HG03139 (cell line): ENCODE results near the gene PALMD.

ENCODE experiments used
- ATAC-seq: cut with Tn5 transposase; IDR thresholded peaks from one replicate; pipeline ENCODE4 v1.9.1; 2021; ENCODE audit not compliant: unreplicated experiment

The PALMD gene

GRCh38 chr1:99657213-99658030 is 11.5 kb downstream of the PALMD start:
- ATAC-seq, result no peak

DNA sequence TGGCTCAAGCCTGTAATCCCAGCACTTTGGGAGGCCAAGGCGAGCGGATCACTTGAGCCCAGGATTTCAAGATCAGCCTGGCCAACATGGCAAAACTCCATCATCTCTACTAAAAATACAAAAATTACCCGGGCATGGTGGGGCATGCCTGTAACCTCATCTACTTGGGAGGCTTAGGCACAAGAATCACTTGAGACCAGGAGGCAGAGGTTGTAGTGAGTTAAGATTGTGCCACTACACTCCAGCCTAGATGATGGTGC is 12.0 kb downstream of the PALMD start:
- no peak for ATAC-seq

GRCh38 chr1:99659755-99660210 is 13.9 kb downstream of the PALMD start:
- no peak for ATAC-seq

GRCh38 chr1:99660496-99660895 is 14.6 kb downstream of the PALMD start:
- ATAC-seq, result no peak

DNA sequence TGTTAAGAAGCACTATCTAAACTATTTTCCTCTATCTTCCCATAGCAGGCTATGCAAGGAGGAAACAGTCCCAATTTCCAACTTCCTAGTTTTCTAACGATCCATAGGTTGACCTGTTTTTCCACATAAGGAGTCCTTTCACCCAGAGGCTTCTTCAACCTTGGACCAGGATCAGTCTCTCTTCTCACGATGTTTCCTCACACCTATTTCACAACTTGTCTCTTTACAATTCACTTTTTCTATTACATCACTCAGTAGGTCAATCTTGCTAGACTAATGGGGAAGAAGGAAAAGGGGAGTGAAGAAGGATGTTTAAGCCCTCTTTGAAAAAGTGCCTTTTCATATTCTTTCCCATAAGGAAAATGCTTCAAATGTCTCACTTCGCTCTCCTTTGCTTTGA is 15.9 kb downstream of the PALMD start:
- ATAC-seq, result no peak

GRCh38 chr1:99662539-99663080 is 16.7 kb downstream of the PALMD start:
- no peak for ATAC-seq

DNA sequence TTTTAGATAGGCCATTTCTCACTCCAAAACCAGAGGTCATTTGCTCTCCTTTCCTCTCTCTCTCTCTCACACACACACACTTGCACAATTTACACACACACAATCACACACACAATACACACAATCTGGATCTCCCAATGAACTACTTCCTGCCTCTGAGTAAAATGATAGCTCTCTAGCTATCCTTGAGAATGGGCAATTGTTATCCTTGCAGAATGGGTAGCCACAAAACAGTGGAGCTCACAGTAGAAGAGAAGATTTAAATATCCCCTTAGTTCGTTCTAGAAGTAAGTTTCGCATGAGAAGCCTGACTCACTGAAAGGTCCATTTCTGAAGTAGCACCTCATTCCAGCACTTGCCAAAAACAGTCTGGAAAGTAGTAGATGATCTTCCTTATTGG is 17.6 kb downstream of the PALMD start:
- no peak for ATAC-seq

GRCh38 chr1:99665212-99665611 is 19.3 kb downstream of the PALMD start:
- no peak for ATAC-seq

DNA sequence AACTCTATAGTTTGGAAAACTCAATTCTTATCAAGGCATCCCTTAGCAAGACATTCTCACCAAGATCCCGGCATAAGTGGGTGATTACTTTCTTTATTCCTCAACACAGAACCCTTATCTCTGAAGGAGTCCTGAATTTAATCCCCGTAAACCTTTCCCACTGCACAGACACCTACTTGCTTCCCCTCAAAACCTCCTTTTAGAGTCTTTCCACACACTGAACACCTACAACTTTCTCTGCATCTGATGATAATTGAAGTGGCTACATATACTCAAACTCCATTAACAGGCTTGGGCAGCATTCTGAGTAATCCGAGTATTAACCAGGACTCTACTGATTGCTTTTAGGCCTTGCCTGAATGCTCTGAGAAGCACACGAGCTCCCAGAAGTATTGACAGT is 23.5 kb downstream of the PALMD start:
- ATAC-seq, result no peak

GRCh38 chr1:99669821-99670220 is 23.9 kb downstream of the PALMD start:
- no peak for ATAC-seq

DNA sequence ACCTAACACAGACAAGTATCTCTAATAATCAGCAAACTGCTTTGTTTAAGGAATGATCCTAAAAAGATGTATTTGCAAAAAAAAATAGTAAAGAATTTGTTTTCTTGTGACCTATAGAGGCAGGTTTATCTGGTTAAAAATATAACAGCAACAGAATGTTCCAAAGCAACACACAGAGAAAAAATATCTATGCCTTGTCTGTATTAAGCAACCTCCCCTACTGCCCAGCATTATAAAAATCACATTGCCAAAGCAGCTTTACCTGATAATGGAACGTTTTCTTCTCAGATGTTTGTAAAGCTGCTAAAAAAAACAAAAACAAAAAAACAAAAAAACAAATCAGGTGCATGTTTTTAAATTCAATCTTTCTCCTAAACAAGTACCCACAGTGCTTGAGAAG is 24.7 kb downstream of the PALMD start:
- ATAC-seq, result no peak

DNA sequence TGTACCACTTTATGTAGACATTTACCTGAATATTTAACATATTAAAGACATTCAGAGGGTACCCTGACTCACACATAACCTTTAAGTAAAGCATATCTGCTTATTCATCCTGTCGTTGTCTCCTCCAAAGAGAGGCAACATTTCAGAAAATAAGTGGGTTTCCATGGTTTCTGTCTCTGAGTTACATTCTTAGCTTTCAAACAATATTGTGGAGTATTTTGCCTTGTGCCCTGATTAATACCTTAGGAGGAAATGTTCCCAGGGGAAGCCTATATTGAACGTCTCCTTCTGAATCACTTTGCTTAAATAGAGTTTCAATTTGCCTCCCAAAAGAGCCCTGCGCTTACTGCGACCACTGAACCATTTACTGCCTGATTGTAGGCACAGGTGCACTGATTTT is 26.1 kb downstream of the PALMD start:
- ATAC-seq, result no peak

- no peak for ATAC-seq
Observed at GRCh38 chr1:99672530-99673213, 26.8 kb downstream of the PALMD start.

DNA sequence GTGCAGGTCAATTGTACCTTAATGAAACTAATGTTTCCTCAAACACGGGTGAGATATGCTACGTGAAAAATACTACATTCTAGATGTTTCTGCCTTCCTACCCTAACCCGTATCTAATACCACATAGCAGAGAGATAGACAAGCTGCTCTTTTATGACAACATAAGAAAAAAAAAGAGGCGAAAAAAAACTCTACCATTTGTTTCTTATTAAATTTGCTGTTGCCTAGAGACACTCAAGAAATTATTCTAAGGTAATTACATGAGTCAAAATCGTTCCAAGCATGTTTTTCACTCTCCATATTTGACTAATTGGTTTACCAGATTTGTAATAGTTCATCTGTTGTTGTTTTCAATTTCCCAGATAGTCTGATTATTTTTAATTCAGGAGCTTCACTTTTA is 27.4 kb downstream of the PALMD start:
- ATAC-seq, result no peak

DNA sequence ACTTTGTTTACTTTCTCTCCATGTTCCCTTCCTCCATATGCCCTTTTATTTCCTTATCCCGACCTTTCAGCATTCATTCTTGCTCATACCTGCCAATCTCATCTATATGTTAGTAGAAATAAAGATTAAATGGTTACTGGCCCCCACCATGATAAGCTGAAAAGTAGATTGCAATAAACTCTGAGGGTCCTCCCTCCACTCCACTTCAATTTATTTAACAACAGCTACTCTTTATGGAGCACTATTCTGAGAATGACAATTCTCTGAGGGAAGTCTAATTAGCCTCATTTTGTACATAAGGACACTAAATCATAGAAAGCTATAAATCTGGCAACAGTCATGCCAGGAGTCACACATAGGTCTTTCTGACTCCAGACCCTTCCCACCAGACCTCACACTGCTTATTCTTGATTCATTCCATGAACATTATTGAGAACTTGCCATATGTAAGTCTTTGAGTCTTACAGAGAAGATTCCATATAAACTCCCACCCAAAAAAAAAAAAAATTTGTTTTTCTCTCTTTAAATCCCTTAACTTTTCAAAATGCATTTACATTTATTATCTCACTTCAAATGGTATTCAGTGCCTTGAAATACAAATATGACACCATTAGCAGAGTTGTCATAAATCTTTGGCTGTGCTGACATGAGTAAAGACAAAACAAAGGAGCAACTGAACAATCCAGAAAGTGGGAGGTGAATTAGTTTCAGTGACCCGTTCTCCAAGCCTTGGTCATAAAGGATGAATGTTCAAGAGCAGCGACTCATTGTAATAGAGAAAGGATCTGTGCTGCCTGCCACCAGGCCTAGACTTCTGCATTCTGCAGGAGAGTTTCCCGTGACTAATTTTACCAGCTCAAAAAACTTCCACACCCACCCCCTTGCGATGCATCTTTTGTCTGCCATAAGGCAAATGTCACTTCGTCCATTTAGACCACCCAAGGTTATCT is 28.5 kb downstream of the PALMD start:
- no peak for ATAC-seq

- ATAC-seq, result no peak
Observed at GRCh38 chr1:99675292-99675691, 29.4 kb downstream of the PALMD start.

DNA sequence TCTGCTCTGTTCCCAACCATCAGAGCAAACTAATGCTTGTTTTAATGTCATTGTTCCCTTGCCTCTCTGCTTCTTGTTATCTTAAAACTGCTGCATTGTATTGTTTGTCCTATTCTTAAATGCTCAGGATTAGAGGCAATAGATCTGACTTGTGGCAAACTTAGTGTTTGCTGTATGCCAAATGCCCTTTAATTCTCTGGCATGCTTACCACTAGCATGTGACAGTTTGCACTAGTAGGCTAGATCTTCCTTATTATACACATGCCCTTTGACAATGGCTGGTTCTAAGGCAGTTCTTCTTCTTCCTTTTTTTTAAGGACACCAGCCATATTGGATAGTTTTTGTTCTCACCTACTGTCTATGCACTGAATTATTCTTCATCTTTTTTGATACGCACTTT is 30.1 kb downstream of the PALMD start:
- ATAC-seq, result no peak

DNA sequence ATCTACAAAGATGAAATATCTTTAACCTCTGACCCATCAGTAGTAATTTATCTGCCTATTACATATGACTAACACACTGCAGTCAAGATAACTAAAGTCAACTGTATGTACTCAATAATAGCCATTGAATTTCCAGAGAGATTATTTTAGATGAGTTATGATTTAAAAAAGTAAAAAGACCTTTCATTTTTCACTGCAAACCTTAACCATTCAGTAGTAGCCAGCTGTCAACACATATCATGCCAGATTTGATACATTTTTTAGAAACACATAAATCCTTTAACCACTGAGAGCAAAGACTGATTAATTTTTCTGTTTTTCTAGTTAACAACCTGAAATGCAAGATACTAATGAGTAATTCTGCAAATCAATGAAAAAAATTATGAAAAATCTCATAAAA is 31.0 kb downstream of the PALMD start:
- ATAC-seq, result no peak

DNA sequence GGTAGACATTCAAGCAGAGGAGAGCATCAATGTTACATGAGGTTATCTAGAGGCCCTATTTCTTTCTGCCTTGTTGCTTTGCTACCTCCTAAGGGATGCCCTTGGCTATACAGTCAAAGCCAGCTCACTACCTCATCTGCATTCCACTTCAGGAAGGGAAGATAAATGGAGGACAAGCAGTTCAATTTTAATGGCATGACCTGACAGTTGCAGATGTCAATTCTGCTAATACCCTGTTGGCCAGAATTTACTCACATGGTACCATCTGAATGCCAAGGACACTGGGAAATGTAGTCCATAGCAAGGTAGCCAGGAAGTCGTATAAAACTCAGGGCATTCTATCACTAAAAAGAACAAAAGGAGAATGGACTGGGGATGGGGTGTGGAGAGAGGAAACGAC is 31.5 kb downstream of the PALMD start:
- no peak for ATAC-seq

- no peak for ATAC-seq
Observed at GRCh38 chr1:99680270-99680669, 34.4 kb downstream of the PALMD start.

DNA sequence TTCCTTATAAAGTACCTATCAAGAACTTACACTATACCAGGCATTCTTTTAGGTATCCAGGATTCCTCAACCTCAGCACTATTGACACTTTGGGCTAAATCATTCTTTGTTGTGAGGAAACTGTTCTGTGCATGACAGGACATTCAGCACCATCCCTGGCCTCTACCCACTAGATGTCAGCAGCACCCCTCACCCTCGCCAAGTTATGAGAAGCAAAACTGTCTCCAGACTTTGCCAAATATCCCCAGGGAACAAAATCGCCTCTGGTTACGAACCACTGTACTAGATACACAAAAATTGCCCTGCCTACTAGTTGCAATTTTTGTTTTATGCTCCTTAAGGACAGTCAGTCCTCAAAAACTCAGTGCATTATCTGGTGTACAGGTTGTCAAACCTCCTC is 35.7 kb downstream of the PALMD start:
- ATAC-seq, result no peak
